Stimulated activated CD8-positive, alpha-beta memory T cell treated with anti-CD3 and anti-CD28 coated beads, Interleukin-7, amount 100 ng/mL, for 4 hours (primary cell): ENCODE data around the gene CDKL5.
"Not testable (repeated sequence)": the region's sequence is repeated elsewhere in the genome, so short reads cannot be mapped to it uniquely, and the experiment has no call there.

Source experiments
- DNase-seq, 2 donors: peaks; one replicate each; pipeline ENCODE4 v3.0.0-alpha.2; 2020; ENCODE audit warnings: low read depth in 2 of 2

Gene CDKL5

DNA sequence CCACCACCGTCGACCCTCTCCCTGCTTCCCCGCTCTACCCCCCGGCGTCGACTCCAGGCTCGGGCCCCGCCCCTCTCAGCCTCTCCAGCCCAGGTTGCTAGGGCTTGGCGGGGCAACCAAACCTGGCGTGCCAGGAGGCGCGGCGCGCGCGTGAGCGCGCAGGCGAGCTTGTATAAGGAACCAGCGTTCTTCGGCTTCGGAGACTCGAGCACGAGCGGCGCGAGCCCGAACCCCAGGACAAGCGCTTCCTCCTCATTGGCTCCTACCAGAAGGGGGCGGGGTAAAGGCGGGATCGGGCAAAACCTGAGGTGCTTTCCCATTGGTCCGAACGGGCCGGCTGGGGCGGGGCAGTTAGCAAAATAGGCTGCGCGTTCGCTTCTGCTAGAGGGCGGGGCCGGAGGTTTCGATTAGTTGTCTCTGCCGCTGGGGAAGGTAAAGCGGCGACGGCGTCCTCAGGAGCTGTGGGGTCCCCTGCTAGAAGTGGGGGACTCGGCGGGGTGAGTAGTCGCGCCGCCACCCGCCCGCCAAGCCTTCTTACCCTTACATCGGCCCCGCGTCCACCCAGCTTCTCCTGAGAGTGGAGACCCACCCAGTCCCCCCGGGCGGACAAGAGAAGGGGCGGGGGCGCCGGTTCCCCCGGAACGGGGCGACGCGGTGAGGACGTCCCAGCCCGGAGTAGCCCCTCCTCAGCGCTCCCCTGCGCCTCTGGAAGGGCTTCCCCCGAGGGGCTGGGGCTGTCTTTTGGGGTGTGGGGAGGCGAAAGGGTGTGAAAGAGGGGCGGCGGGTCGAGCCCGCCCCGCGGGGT is at the start of gene CDKL5:
CDKL5 (plus strand) TSS at position 410 of the 805 bp plus-strand sequence. CDS start 81,489 bp downstream, outside the sequence.
- DNase-seq = peak; percentile 91 to 96

DNA sequence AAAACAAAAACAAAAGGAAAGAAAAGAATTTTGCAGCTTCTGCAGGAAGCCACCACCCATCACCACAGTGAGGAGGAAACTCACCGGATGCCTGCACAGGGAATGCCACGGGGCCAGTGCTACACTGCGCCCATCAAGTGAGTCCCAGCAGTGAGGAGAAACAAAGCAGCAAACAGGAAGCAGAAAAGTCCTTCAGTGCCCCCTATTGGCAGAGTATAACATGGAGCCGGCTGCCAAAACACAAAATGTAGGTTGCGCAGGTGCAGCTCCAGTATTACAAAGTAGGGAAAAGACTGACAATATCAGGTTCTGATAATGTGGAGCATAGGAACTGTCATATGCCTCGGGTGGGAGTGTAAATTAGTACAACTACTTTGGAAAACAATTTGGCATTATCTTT is 47.6 kb upstream of the CDKL5 start:
- DNase-seq = no peak

DNA sequence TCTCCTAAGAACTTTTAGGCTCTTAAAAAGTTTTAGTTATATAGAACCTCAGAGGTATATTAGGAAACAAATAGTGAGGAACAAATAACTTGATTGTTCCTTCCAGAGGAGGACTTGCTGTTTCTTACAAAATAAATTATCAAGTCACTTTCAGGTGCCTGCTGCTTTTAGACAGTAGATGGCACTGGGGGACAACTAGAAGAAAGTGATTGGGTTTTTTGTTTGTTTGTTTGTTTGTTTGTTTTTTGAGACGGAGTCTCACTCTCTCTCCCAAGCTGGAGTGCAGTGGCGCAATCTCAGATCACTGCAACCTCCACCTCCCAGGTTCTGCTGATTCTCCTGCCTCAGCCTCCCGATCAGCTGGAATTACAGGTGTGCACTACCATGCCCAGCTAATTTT is 35.4 kb upstream of the CDKL5 start:
- no peak for DNase-seq

DNA sequence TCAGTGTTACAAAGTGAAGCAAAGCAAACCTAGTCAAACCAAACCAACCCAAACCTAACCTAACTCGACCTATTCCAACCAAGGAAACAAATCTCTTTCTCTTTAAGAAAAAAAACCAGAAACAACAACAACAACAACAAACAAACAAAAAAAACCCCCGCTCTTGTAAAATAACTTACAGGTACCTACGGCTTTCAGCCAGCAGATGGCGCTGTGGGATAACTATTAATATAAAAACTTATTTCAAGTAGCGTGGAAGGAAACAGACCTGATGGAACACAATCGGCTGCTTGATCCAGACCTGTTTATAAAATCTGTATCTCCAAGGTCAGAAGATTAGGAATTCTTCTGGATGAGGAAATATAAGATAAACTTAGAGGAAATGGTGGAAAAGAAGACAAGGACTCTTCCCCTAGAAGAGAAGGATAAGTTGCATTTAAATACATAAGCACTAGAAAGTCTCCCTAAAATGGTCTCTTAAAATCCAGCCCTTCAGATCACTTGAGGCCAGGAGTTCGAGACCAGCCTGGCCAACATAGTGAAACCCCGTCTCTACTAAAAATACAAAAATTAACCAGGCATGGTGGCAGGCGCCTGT is 34.4 kb upstream of the CDKL5 start:
- DNase-seq = peak; percentile 35 to 40

GRCh38 chrX:18394477-18394876 is 30.9 kb upstream of the CDKL5 start:
- DNase-seq = no peak

GRCh38 chrX:18401848-18402213 is 23.6 kb upstream of the CDKL5 start:
- no peak for DNase-seq

DNA sequence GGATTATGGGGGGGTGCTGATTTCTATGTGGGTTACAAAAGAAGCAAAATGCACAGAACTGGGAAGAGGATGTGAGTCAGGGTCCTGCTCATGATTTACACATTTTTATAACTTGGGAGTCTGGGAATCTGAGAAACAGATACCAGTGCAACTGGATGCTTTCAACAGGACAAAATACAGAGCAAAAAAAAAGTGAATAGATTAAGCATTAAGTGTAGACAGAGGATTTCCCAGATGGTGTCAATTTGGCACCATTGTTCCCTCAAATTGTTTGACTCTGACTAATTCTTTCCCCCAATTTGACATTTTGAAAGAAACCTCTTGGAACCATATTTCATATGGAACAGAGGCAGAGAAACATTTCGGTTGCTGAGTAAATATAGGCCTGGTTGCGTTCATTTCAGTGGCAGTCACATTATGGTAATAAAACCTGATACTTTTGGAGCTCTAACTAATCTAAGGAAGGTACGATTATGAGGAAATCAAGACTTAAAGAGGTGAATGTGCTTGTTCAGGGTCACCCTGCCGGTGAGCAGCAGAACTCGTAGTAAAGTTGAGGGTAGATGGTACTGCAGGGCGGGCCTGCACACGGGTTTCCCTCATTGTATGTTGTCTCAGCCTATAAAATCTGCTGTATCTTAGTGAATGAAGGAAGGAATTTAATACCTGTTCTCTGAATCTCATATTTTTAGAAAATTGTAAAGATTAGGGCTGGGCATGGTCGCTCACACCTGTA is 18.7 kb upstream of the CDKL5 start:
- no peak for DNase-seq

DNA sequence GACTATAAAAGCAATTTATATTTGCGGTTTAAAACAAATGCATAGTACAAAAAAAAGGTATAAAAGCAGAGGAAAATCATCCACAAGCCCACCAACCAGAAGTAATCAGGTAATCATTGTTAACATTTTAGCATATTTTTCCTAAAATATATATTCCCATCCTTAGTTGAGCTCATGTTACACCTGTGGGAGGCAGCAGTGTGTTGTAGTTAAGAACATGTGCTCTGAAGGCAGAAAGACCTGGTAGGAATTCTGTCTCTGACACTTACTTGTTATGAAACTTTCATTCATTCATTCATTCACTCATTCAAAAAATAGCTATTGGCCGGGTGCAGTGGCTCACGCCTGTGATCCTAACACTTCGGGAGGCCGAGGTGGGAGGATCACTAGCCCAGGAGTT is 15.4 kb upstream of the CDKL5 start:
- no peak for DNase-seq

DNA sequence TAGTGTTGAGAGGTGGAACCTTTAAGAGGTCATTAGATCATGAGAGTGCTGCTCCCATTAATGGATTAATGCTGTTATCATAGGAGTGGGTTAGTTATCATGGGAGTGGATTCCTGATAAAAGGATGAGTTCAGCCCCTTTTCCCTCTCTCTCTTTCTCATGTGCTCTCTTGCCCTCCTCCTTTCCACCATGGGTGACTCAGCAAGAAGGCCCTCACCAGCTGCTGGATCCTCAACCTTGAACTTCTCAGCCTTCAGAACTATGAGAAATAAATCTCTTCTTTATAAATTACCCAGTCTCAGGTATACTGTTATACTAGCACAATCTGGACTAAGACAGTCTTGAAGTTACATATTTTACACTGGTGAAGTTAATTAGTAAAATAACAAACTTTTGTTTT is 10.0 kb upstream of the CDKL5 start:
- DNase-seq = no peak

DNA sequence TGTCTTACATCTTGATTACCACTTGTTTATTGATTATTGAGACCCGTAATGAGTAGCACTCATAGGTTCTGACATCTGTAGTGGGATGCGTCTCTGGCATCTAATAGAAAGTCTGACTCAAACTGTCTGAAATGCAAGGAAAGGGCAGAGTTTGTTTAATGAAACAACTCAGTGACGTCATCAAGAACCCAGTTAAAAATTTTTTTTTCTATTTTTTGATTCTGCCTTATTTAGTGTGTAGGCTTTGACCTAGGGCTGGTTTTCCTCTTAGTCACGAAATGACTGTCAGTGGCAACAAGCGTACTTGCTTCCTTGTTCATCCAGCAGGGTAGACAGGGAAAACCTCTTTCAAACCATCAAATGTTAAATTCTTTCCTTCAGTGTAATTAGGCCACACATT is 3.1 kb upstream of the CDKL5 start:
- DNase-seq = no peak

DNA sequence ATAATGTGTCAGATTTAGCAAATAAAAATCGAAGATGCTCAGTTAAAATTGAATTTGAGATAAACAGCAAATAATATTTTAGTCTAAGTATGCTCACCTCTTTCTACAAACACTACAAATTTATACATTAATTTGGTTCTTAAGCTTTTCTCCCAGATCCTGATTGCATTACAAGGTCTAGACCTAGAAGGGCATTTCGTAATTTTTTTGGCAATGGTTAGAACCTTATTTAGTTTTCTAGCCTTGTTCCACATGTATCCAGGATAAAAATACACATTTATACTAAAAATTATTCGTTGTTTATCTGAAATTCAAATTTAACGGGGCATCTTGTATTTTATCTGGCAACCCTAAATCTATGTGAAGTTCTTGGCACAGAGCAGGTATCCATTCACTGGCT is 2.5 kb upstream of the CDKL5 start:
- DNase-seq = no peak

GRCh38 chrX:18424482-18425198 is 768 bp upstream of the CDKL5 start:
- no peak for DNase-seq

GRCh38 chrX:18426004-18426320 is 554 bp downstream of the CDKL5 start:
- no peak for DNase-seq

DNA sequence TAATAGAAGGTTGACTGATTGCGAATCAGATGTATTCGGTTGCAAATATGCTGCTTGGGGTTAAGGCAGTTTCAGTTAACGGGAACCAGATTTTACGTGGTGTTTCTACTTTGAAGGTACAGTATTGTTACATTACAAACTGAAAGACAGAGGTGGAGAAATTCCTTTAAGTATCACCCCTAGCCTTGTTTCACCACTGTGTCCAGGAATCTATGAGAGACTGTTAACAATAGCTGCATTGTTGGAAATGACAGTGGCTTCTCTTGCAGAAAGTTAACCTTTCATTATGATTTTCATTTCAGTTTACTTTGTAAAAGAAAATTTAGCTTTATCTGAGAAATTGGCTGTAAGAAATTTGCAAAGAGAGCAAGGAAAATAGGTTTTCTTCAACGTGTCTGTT is 2.6 kb downstream of the CDKL5 start:
- no peak for DNase-seq

- not testable (repeated sequence) for DNase-seq
Observed at GRCh38 chrX:18433288-18433687, 7.9 kb downstream of the CDKL5 start.

DNA sequence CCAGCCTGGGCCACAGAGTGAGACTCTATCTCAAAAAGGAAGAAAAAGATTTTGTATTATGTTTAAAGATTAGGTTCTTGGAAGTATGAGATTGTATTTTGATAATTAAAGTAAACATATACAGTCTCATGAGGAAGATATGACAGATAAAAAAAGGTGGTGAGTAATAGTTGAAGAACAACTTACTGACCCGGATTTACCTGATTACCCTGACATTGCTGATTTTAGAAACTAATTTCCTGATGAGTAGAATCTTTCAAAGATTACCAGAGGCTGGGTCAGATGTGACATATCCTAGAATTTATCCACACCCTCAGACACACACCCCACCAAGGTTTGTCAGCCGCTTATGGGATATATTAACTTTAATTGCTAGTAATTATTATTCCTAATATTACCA is 9.5 kb downstream of the CDKL5 start:
- DNase-seq = no peak

DNA sequence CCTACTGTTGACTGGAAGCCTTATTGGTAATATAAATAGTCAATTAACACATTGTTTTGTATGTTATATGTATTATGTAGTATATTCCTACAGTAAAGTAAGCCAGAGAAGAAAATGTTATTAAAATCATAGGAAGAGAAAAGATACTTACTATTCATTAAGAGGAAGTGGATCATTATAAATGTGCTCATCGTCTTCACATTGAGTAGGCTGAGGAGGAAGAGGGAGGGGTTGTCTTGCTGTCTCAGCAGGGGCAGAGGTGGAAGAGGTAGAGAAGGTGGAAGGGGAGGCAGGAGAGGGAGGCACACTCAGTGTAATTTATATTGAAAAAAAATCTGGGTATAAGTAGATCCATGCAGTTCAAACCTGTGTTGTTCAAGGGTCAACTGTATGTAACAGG is 10.6 kb downstream of the CDKL5 start:
- no peak for DNase-seq

DNA sequence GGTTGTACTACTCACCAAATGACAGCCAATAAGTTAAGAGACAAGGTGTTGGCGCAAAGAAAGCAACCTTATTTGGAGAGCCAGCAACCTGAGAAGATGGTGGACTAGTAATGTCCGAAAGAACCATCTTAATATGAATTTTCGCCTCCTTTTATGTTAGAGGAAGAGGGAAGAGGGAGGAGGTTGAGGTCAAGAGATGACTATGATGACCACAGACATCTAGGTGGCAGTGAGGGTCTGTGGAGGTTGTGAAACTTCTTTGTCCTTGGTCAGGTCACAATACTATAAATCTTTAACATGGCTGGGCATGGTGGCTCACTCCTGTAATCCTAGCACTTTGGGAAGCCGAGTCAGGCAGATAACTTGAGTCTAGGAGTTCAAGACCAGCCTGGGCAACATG is 15.4 kb downstream of the CDKL5 start:
- DNase-seq = no peak

- DNase-seq = no peak
Observed at GRCh38 chrX:18441780-18442367, 16.5 kb downstream of the CDKL5 start.

GRCh38 chrX:18448416-18448815 is 23.0 kb downstream of the CDKL5 start:
- no peak for DNase-seq

DNA sequence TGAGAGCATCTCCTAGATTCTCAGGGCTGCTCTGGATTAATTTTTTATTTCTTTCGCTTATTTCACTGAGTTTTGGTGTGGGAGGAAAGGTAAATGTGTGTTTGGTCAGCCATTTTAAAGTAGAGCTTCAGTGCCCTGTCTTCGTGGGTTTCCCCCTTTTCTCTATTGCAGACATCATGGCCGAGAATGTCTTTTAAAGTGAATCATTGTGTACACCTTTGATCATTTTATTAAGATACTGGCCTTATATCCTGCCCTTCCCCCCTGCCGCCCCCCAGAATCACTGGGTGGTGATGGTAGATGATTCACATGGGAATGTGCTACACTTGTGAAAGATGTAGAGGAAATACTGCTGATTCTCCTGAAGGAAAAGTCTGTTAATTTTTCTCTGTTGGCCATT is 23.8 kb downstream of the CDKL5 start:
- no peak for DNase-seq

DNA sequence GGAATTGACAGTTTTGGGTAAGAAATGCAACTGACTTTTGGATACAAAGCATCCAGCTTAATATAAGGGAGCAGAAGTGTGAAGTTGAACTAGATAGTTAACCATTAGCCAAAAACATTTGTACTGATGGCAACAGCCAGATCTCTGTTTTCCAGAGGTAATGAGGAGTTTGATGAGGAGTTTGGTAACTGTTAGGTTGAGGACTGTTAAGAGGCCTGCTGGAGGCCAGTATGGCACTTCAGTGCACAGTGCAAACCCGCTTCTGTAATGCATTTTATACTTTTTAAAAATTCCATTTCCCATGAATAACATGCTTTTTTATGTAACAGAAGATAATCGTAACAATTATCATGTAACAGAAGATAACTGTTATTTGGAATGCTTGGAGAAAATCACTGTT is 30.0 kb downstream of the CDKL5 start:
- no peak for DNase-seq
